H1 (cell line): Measurements from ENCODE around the gene CCNI2. TPM values are rescaled to one million over a fixed set of nuclear protein-coding genes. Genes with fewer than 3 reads are reported as not detected.

Experiments
- BACH1 ChIP-seq: IDR thresholded peaks from 2 replicates; pipeline ENCODE4 v1.6.1; 2012; ENCODE audit warnings: low read length, improper control_type of control experiment
- CBX5 ChIP-seq: fragments of 300-800, 300-1000 bp; sonication (generic); IDR thresholded peaks from 2 replicates; pipeline ENCODE4 v1.7.1; 2016; ENCODE audit warnings: antibody characterized with exemption, low read length, low read depth
- KDM4A ChIP-seq: IDR thresholded peaks from one replicate; pipeline ENCODE4 v1.7.1; 2012; ENCODE audit warnings: low read depth, mild to moderate bottlenecking, moderate library complexity, low read length, inconsistent platforms; ENCODE audit not compliant: severe bottlenecking
- POLR2AphosphoS5 ChIP-seq: IDR thresholded peaks from 2 replicates; pipeline ENCODE4 v1.6.1; 2011; ENCODE audit warnings: low read depth, low read length
- RFX5 ChIP-seq: IDR thresholded peaks from 2 replicates; pipeline ENCODE4 v1.6.1; 2011; ENCODE audit warnings: low read depth, low read length, improper control_type of control experiment, borderline replicate concordance
- SP1 ChIP-seq: IDR thresholded peaks from 2 replicates; pipeline ENCODE4 v1.6.1; 2011; ENCODE audit warnings: low read depth, low read length
- polyA plus RNA-seq, 7 experiments: library from polyadenylated mRNA; depleted of rRNA in 3 of 7; stranded (reverse) in 5 of 7; unstranded in 2 of 7; fragments of >200 nt in 5 of 7; fragments of 200-250 nt in 2 of 7; gene quantifications; 1 replicate in 5 of 7; 2 replicates in 1 of 7; 4 replicates in 1 of 7; pipeline versions ENCODE4 v1.2.1 to v1.2.3, GENCODE V29; 2011 to 2013; ENCODE audit warnings: missing spikeins in 2 of 7, mixed read lengths in 2 of 7
- total RNA-seq: library from RNA; stranded (reverse); fragmentation: NEBNext Ultra II Directional; extraction: Animal tissue kit (Norgen Biotek cat#: 25700); gene quantifications from 2 replicates; pipeline ENCODE4 v1.2.1, GENCODE V29; 2021
- TF ChIP-seq, protein P1 (sequence below): IDR thresholded peaks from 2 replicates; pipeline ENCODE4 v1.6.1; 2012; ENCODE audit warnings: inconsistent platforms

Gene CCNI2
- total and polyA plus RNA-seq, 2 of the 8 experiments (the other 6 are each of a cell fraction or from before 2014, with no cell fraction given) = 1.3 to 1.4 TPM

GRCh38 chr5:132750471-132751230, 3.4 kb downstream of the CCNI2 start (continued):
- no peak for TF ChIP-seq BACH1
- TF ChIP-seq KDM4A = no peak
- TF ChIP-seq SP1 = no peak
- no peak for TF ChIP-seq POLR2AphosphoS5
- TF ChIP-seq CBX5 = no peak
- TF ChIP-seq RFX5 = no peak
- TF ChIP-seq, protein P1, sequence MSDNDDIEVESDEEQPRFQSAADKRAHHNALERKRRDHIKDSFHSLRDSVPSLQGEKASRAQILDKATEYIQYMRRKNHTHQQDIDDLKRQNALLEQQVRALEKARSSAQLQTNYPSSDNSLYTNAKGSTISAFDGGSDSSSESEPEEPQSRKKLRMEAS = no peak
